ENCODE measurements around the gene TRNAU1AP. TPM values are rescaled to one million over a fixed set of nuclear protein-coding genes. Genes with fewer than 3 reads are reported as not detected.
A peak's percentile ranks its signal among the peaks of the same experiment; 100 is the strongest.
"Not testable (repeated sequence)": the region's sequence is repeated elsewhere in the genome, so short reads cannot be mapped to it uniquely, and the experiment has no call there.

Gene TRNAU1AP
- total and polyA plus RNA-seq, 10 donors = 14.0 to 26.6 (median 24.0) TPM

DNA sequence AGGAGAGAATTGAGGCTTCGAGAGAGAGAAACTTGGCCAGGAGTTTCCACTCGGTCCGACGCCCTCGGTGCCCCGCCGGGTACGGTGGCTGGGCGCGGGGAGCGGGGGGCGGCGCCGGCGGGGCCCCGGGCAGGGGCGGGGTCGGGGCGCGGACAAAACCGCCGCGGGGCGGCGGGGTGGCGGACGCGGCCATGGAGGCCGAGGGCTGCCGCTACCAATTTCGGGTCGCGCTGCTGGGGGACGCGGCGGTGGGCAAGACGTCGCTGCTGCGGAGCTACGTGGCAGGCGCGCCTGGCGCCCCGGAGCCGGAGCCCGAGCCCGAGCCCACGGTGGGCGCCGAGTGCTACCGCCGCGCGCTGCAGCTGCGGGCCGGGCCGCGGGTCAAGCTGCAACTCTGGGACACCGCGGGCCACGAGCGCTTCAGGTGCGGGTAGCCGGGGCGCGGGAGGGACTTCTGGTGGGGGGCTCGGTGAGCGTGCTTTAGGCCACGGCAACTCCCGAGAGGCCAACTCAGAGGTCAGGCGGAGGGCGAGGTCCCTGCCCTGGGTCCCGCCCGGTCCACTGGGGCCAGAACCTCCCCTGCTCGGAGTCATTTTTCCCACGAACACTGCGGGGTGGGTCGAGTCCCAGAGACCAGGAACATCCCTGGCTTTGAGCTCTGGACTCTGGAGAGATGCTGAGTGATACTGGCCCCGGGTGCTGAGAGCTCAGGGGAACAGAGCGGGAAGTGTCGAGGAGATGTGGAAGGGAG lies 39.6 kb downstream of the TRNAU1AP start:
- Histone ChIP-seq H3K9me3 (no peaks in the 10 kb centered on the region), H3K27ac (peak overlapping the region in 3 of 8 donors; percentile 18 to 34 (median 31)), H3K36me3 (no peaks in the 10 kb centered on the region), H3K4me1 (peaks cover 0 to 32% (median 12%) of the 10 kb centered on the region in 6 donors), H3K4me3 (peak overlapping the region; percentile 14 to 76 (median 42)), H3K27me3 (replicated peaks in 1 of 7) (peaks cover 0 to 15% (median 0%) of the 10 kb centered on the region in 7 donors)
- peak; percentile 77 for DNase-seq
- intact Hi-C loops (cut with DNase I; ENCODE audit: low total_unique reads) = no loop called here
- TF ChIP-seq, protein P1, sequence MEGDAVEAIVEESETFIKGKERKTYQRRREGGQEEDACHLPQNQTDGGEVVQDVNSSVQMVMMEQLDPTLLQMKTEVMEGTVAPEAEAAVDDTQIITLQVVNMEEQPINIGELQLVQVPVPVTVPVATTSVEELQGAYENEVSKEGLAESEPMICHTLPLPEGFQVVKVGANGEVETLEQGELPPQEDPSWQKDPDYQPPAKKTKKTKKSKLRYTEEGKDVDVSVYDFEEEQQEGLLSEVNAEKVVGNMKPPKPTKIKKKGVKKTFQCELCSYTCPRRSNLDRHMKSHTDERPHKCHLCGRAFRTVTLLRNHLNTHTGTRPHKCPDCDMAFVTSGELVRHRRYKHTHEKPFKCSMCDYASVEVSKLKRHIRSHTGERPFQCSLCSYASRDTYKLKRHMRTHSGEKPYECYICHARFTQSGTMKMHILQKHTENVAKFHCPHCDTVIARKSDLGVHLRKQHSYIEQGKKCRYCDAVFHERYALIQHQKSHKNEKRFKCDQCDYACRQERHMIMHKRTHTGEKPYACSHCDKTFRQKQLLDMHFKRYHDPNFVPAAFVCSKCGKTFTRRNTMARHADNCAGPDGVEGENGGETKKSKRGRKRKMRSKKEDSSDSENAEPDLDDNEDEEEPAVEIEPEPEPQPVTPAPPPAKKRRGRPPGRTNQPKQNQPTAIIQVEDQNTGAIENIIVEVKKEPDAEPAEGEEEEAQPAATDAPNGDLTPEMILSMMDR (IDR thresholded peaks at IDR 0.05 in 8 of 11, conservative IDR thresholded peaks at IDR 0.05 in 3 of 11) = no peak
- TF ChIP-seq POLR2A (IDR thresholded peaks at IDR 0.05) (no peak), POLR2AphosphoS5 (IDR thresholded peaks at IDR 0.05) (no peak)
- WGBS, 5 donors = 5 to 21% (median 5%) methylated on average over 12 to 81 of the region's 81 CpGs

DNA sequence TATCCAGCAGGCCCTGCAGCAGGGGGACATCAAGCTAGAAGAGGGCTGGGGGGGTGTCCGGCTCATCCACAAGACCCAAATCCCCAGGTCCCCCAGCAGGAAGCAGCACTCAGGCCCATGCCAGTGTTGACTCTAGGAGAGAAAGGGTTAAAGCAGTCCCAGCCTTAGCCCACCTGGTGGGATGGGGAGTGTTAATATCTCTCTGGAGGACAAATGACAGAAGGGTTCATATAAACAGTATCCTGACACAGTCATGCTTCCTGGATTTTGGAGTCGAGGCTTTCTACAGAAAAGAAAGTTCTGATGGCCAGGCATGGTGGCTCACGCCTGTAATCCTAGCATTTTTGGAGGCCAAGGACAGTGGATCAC lies 41.1 kb downstream of the TRNAU1AP start:
- intact Hi-C loops (cut with DNase I; ENCODE audit: low total_unique reads) = not testable (repeated sequence)

DNA sequence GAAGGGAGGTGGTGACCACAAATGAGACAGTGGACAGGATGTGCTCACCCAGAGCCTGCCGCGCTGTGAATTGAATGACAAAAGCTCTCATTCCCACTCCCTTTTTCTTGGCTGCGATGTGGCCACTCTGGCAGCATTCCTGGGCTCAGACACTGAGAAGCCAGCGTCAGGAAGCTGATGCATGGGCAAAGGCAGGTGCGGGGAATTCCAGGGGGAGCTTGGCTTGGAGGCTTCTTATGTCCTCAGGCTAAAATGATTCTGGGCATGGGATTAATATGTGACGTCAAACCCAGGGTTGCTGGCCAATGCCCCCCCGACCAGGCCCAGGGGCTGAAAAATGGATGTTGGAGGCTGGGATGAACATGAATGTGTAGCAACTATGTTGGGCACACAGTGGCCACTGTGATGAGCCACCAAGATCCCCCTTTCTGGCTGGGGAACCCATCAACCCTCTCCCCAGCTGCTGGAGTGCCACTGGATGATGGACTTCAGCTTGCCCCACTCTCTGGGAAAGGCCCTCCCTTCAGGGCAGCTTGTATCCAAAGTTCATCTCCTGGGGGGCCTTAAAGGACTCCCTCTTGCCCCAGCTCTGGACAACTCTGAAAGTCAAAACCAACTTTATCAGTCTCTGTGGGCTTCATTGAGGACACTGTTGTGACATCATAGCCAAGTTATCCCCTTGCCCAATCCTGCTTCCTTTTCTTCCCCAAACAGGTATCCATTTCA lies 42.0 kb downstream of the TRNAU1AP start:
- peaks cover 0 to 31% (median 12%) of the 10 kb centered on the region in 6 donors for H3K4me1 ChIP-seq
- H3K9me3 ChIP-seq; H3K36me3 ChIP-seq; H3K27ac ChIP-seq; DNase-seq; intact Hi-C loops (cut with DNase I; ENCODE audit: low total_unique reads); H3K4me3 ChIP-seq: not testable (repeated sequence)
- WGBS, 5 donors = 81 to 96% (median 93%) methylated on average over 7 of the region's 7 CpGs
- peaks cover 0 to 15% (median 0%) of the 10 kb centered on the region in 7 donors for H3K27me3 ChIP-seq (replicated peaks in 1 of 7)

More for the DNA sequence above, 41.1 kb downstream of the TRNAU1AP start:
- Histone ChIP-seq H3K27me3 (replicated peaks in 1 of 7) (peaks cover 0 to 15% (median 0%) of the 10 kb centered on the region in 7 donors), H3K4me1 (peaks cover 0 to 32% (median 12%) of the 10 kb centered on the region in 6 donors)
- DNase-seq, H3K27ac ChIP-seq, H3K36me3 ChIP-seq, H3K9me3 ChIP-seq, H3K4me3 ChIP-seq: not testable (repeated sequence)
- WGBS, 5 donors = 83 to 91% (median 87%) methylated on average over 2 to 3 of the region's 3 CpGs

DNA sequence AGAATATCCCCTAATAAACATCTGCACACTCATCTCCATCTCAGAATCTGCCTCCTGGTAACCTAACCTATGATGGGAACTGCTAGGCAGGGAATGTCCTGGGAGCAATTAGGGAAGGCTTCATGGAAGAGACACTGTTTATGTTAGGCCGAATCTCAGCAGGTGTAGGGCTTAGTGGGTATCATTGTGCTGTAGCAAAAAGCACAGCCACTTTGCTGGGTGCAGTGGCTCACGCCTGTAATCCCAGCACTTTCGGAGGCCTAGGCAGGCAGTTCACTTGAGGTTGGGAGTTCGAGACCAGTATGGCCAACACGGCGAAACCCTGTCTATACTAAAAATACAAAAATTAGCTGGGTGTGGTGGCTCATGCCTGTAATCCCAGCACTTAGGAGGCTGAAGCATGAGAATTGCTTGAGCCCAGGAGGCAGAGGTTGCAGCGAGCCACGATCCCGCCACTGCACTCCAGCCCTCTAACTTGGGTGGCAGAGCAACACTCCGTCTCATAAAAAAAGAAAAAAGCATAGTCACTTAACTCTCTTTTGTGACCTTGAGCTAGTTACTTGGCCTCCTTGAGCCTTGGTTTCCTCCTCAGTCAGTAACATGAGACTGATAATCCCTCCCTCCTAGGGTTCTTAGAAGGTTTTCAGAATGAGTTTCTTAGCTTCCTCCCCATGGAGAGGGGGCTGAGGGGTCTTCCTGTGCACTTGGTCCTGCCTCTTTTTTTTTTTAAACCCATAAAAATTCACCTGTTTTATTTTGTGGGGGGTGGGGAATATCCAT lies 42.7 kb downstream of the TRNAU1AP start:
- Histone ChIP-seq H3K27ac (no peak overlapping the region), H3K27me3 (replicated peaks in 1 of 7) (peaks cover 0 to 15% (median 0%) of the 10 kb centered on the region in 7 donors), H3K4me1 (peaks cover 0 to 25% (median 12%) of the 10 kb centered on the region in 6 donors), H3K36me3 (peaks cover 0 to 9% (median 0%) of the 10 kb centered on the region in 6 donors), H3K9me3 (no peaks in the 10 kb centered on the region), H3K4me3 (no peak overlapping the region)
- no peak for DNase-seq
- intact Hi-C loops (cut with DNase I; ENCODE audit: low total_unique reads) = no loop called here
- WGBS, 5 donors = 91 to 98% (median 92%) methylated on average over 10 of the region's 10 CpGs
- TF ChIP-seq, protein P1 (IDR thresholded peaks at IDR 0.05 in 8 of 11, conservative IDR thresholded peaks at IDR 0.05 in 3 of 11) = no peak
- TF ChIP-seq POLR2A (IDR thresholded peaks at IDR 0.05) = no peak
- no peak for TF ChIP-seq POLR2AphosphoS5 (IDR thresholded peaks at IDR 0.05)

DNA sequence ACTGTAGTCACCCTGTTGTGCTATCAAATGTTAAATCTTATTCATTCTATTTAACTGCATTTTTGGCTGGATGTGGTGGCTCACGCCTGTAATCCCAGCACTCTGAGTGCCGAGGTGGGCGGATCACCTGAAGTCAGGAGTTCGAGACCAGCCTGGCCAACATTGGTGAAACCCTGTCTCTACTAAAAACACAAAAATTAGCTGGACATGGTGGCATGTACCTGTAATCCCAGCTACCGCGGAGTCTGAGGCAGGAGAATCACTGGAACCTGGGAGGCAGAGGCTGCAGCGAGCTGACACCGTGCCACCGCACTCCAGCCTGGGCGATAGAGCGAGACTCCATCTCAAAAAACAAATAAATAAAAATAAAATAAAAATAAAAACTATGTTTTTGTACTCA lies 43.4 kb downstream of the TRNAU1AP start:
- H3K27ac ChIP-seq; intact Hi-C loops (cut with DNase I; ENCODE audit: low total_unique reads); H3K4me3 ChIP-seq; H3K9me3 ChIP-seq: not testable (repeated sequence)
- Histone ChIP-seq H3K4me1 (peaks cover 0 to 19% (median 12%) of the 10 kb centered on the region in 6 donors), H3K36me3 (peaks cover 0 to 16% (median 0%) of the 10 kb centered on the region in 6 donors), H3K27me3 (replicated peaks in 1 of 7) (peaks cover 0 to 15% (median 0%) of the 10 kb centered on the region in 7 donors)
- peak; percentile 15 for DNase-seq
- WGBS, 5 donors = 96 to 99% (median 97%) methylated on average over 11 of the region's 11 CpGs
